ENCODE measurements around the gene LARGE2. TPM values are rescaled to one million over a fixed set of nuclear protein-coding genes. Genes with fewer than 3 reads are reported as not detected.
"Not testable (repeated sequence)": the region's sequence is repeated elsewhere in the genome, so short reads cannot be mapped to it uniquely, and the experiment has no call there.

The LARGE2 gene
- total RNA-seq, 1 experiment from 2014 or later = 18.4 TPM

GRCh38 chr11:45899086-45899447 lies 23.4 kb upstream of the LARGE2 start:
- ATAC-seq (no peak), DNase-seq (no peak)
- no peaks in the 10 kb centered on the region for H3K27me3 ChIP-seq (ENCODE audit: low read length)
- CTCF ChIA-PET = no interaction called here
- no peaks in the 10 kb centered on the region for H3K9me2 ChIP-seq (replicated peaks; ENCODE audit: low read length)
- no peaks in the 10 kb centered on the region for H3K36me3 ChIP-seq (ENCODE audit: low read depth, low read length)
- H3K4me1 ChIP-seq (ENCODE audit: insufficient read depth, low read length) = 0 out of 2 replicates have a peak, but pooled peaks cover 7% of the 10 kb centered on the region
- no peaks in the 10 kb centered on the region for H4K20me1 ChIP-seq (ENCODE audit: low read length)
- H3K79me2 ChIP-seq (ENCODE audit: low read length) = no peaks in the 10 kb centered on the region
- no peak overlapping the region for H3K4me2 ChIP-seq (ENCODE audit: low read length)
- no peaks in the 10 kb centered on the region for H3F3A ChIP-seq (ENCODE audit: low read length, unreplicated experiment)
- no peak for TF ChIP-seq EZH2phosphoT487 (IDR thresholded peaks at IDR 0.05; ENCODE audit: borderline replicate concordance, low read length)
- TF ChIP-seq EZH2 (IDR thresholded peaks at IDR 0.05; ENCODE audit: low read length, unreplicated experiment) = no peak
- TF ChIP-seq, protein P1, sequence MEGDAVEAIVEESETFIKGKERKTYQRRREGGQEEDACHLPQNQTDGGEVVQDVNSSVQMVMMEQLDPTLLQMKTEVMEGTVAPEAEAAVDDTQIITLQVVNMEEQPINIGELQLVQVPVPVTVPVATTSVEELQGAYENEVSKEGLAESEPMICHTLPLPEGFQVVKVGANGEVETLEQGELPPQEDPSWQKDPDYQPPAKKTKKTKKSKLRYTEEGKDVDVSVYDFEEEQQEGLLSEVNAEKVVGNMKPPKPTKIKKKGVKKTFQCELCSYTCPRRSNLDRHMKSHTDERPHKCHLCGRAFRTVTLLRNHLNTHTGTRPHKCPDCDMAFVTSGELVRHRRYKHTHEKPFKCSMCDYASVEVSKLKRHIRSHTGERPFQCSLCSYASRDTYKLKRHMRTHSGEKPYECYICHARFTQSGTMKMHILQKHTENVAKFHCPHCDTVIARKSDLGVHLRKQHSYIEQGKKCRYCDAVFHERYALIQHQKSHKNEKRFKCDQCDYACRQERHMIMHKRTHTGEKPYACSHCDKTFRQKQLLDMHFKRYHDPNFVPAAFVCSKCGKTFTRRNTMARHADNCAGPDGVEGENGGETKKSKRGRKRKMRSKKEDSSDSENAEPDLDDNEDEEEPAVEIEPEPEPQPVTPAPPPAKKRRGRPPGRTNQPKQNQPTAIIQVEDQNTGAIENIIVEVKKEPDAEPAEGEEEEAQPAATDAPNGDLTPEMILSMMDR (conservative IDR thresholded peaks at IDR 0.05; ENCODE audit: low read depth, low read length) = no peak
- H3K27ac ChIP-seq (ENCODE audit: low read length) = no peak overlapping the region
- no peak overlapping the region for H3K9ac ChIP-seq (ENCODE audit: low read length)
- no TSS peak for BruUV-seq (replicated peaks)
- H3K9me3 ChIP-seq (ENCODE audit: low read length) = no peaks in the 10 kb centered on the region
- no peak overlapping the region for H2AFZ ChIP-seq (ENCODE audit: low read length)
- POLR2A ChIA-PET (ENCODE audit: unreplicated experiment) = no interaction called here
- no peak overlapping the region for H3K4me3 ChIP-seq (ENCODE audit: low read length)
- intact Hi-C loops (cut with micrococcal nuclease) = no loop called here

DNA sequence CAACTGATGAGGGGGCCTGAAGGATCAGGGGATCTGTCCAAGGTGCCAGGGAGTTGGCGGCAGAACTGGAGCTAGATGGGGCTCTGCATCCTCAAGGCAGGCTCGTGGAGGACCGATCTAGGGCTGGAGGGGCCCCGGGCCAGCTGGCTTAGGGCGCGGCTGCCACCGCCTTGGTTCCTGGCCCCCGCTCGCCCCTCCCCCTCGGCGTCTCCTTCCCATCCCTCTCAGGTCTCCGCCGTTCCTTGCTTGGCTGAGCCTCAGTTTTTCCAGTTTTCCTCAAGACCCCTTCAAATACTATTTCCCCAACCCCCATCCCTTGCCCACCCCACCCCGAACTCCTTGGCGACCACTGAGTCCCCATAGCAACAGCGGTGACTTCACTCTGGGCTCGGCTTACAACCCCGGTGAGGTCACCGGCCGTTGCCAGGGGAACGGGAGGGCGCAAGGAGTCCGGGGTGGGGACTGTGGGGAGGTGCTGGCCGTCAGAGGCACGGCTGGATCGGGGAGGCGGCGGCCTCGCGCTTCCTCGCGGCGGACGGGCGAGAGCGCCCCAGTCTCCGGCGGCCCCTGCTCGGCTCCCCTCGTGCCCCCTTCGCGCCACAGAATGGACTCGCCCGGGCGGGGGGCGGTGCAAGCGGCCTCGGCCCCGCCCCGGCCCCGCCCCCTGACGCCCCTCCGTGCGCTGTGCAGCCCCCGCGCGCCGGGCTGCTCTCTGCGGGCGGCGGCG lies 22.8 kb upstream of the LARGE2 start:
- ATAC-seq (peak; percentile 79), DNase-seq (peak; percentile 64)
- Histone ChIP-seq H3K4me1 (ENCODE audit: insufficient read depth, low read length) (0 out of 2 replicates have a peak, but pooled peaks cover 7% of the 10 kb centered on the region), H3K27me3 (ENCODE audit: low read length) (no peaks in the 10 kb centered on the region), H3K9ac (ENCODE audit: low read length) (peak overlapping the region; percentile 61), H3K9me2 (replicated peaks; ENCODE audit: low read length) (no peaks in the 10 kb centered on the region), H3K4me2 (ENCODE audit: low read length) (peak overlapping the region; percentile 89), H3K36me3 (ENCODE audit: low read depth, low read length) (no peaks in the 10 kb centered on the region), H3K79me2 (ENCODE audit: low read length) (no peaks in the 10 kb centered on the region), H4K20me1 (ENCODE audit: low read length) (no peaks in the 10 kb centered on the region), H2AFZ (ENCODE audit: low read length) (peak overlapping the region; percentile 71), H3K9me3 (ENCODE audit: low read length) (no peaks in the 10 kb centered on the region), H3K27ac (ENCODE audit: low read length) (no peak overlapping the region), H3K4me3 (ENCODE audit: low read length) (peak overlapping the region; percentile 66), H3F3A (ENCODE audit: low read length, unreplicated experiment) (no peaks in the 10 kb centered on the region)
- ChIA-PET POLR2A (ENCODE audit: unreplicated experiment) (no interaction called here), CTCF (no interaction called here)
- BruUV-seq (replicated peaks) = no TSS peak
- intact Hi-C loops (cut with micrococcal nuclease) = no loop called here
- TF ChIP-seq EZH2phosphoT487 (IDR thresholded peaks at IDR 0.05; ENCODE audit: borderline replicate concordance, low read length) = no peak
- TF ChIP-seq, protein P1 (conservative IDR thresholded peaks at IDR 0.05; ENCODE audit: low read depth, low read length) = no peak
- TF ChIP-seq EZH2 (IDR thresholded peaks at IDR 0.05; ENCODE audit: low read length, unreplicated experiment) = no peak

GRCh38 chr11:45900175-45900800 lies 22.2 kb upstream of the LARGE2 start:
- H3K9me2 ChIP-seq (replicated peaks; ENCODE audit: low read length); BruUV-seq (replicated peaks); H3K9me3 ChIP-seq (ENCODE audit: low read length); intact Hi-C loops (cut with micrococcal nuclease); H3K4me1 ChIP-seq (ENCODE audit: insufficient read depth, low read length); H3F3A ChIP-seq (ENCODE audit: low read length, unreplicated experiment); H3K36me3 ChIP-seq (ENCODE audit: low read depth, low read length); CTCF ChIA-PET; H3K79me2 ChIP-seq (ENCODE audit: low read length); POLR2A ChIA-PET (ENCODE audit: unreplicated experiment); H4K20me1 ChIP-seq (ENCODE audit: low read length); DNase-seq; H3K27me3 ChIP-seq (ENCODE audit: low read length); H3K27ac ChIP-seq (ENCODE audit: low read length): not testable (repeated sequence)
- peak overlapping the region; percentile 66 for H3K4me3 ChIP-seq (ENCODE audit: low read length)
- H2AFZ ChIP-seq (ENCODE audit: low read length) = 0 out of 2 replicates have a peak overlapping the region, but pooled peaks have one; percentile 48
- peak overlapping the region; percentile 89 for H3K4me2 ChIP-seq (ENCODE audit: low read length)
- peak; percentile 42 for ATAC-seq
- peak overlapping the region; percentile 15; the same call in 1 of the 2 replicates for H3K9ac ChIP-seq (ENCODE audit: low read length)
